Mammary epithelial cell (primary cell): ENCODE measurements around the gene OSER1.

Experiments used
- EZH2 ChIP-seq: IDR thresholded peaks from 2 replicates; pipeline ENCODE4 v1.6.1; 2012; ENCODE audit warnings: low read length, inconsistent platforms, borderline replicate concordance
- TF ChIP-seq, protein P1 (sequence below), 2 donors: IDR thresholded peaks in 1 of 2; conservative IDR thresholded peaks in 1 of 2; 2 replicates each; pipeline ENCODE4 v1.5.1; 2011 to 2012; ENCODE audit warnings: inconsistent platforms in 2 of 2, low read length in 2 of 2, mild to moderate bottlenecking in 2 of 2, control low read depth in 1 of 2, low read depth in 1 of 2; ENCODE audit not compliant: insufficient read depth in 1 of 2; ENCODE audit errors: extremely low read depth in 1 of 2

DNA sequence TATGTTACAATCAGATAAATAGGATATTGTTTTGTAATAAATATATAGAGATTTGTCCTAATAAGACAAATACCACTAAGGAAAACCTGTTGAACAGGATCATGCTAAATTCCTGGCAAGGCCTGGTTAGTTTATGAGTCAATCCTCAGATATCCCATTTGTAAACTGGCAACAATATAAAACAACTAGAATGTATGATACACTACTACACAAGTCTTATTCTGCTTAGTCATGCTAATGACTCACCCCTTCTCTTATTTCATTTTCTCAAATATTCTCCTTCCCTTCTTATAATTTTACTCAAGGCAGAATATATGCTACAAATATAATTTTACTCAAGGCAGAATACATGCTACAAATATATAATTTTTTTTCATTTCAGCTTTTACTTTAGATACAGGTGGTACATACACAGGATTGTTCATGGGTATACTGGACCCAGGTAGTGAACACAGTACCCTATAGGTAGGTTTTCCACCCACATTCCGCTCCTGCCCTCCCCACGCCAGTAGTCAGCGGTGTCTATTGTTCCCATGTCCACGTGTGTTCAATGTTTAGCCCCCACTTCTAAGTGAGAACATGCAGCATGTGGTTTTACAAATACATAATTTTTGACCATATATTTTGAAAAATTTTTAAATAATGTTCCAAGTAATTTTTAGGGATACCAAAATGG is 6.3 kb downstream of the OSER1 start:
- TF ChIP-seq, protein P1, sequence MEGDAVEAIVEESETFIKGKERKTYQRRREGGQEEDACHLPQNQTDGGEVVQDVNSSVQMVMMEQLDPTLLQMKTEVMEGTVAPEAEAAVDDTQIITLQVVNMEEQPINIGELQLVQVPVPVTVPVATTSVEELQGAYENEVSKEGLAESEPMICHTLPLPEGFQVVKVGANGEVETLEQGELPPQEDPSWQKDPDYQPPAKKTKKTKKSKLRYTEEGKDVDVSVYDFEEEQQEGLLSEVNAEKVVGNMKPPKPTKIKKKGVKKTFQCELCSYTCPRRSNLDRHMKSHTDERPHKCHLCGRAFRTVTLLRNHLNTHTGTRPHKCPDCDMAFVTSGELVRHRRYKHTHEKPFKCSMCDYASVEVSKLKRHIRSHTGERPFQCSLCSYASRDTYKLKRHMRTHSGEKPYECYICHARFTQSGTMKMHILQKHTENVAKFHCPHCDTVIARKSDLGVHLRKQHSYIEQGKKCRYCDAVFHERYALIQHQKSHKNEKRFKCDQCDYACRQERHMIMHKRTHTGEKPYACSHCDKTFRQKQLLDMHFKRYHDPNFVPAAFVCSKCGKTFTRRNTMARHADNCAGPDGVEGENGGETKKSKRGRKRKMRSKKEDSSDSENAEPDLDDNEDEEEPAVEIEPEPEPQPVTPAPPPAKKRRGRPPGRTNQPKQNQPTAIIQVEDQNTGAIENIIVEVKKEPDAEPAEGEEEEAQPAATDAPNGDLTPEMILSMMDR (conservative IDR thresholded peaks at IDR 0.05 in 1 of 2, IDR thresholded peaks at IDR 0.05 in 1 of 2; ENCODE audit: extremely low read depth in 1 of 2, insufficient read depth in 1 of 2, low read depth in 1 of 2, low read length in 2 of 2) = no peak
- TF ChIP-seq EZH2 = no peak
